Stimulated activated CD8-positive, alpha-beta memory T cell treated with anti-CD3 and anti-CD28 coated beads, Interleukin-15, amount 100 ng/mL, for 1 hour (primary cell): Measurements from ENCODE around the gene FGF18.

Experiments used
- DNase-seq: peaks from one replicate; pipeline ENCODE4 v3.0.0-alpha.2; 2020; ENCODE audit warnings: low read depth

FGF18 gene

DNA sequence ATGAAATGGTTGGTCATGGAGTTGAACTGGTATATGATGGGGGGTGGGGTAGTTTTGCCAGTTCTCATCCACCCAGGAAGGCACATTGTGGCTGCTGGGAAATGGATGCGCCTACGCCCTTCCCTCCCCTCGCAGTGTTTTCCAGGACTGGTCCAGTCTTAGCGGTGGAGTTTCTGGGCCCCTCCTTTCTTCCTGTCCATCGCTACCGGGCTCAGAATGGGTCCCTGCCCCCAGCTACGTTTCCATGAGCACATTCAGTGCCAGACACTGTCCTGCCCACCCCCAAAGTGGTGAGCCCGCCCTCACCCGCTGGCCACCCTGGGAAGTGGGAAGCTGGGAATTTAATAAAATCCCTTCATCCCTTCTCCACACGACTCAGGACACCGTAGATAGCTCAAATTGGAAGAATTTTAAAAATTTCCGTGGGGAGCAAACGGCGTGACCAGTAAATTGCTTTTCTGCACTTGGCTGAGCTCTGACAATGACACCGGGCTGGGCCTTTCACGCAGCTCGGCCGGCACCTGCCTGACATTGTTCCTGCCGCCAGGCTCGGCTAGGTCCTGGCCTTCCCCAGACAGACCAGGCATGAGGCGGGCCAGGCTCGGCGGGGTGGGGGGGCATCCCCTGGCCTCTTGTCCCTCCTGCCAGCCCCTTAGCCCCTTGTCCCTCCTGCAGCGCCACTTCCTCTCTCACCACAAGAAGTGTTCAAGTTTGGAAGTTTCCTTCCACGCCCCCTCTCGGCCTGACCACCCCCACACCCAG lies 3.6 kb downstream of the FGF18 start:
- DNase-seq = no peak

DNA sequence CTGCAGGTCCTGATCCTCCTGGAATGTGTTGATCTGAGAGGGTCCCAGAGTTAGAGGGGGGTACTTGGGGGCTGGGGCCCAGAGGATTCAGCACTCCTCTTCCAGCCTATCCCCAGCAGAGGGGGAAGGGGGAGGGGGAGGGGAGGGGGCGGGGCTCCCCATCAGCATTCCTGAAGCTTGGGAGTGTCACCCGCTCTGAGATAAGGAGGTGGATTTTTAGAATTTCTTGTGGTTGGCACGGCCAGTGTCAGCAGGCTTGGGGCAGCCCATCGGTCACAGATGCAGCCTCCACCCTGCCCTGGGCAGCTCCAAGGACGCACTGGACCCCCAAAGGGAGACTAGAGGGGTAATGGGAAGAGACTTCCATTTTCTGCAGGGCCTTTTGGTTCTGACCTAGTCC lies 5.3 kb downstream of the FGF18 start:
- DNase-seq = no peak

DNA sequence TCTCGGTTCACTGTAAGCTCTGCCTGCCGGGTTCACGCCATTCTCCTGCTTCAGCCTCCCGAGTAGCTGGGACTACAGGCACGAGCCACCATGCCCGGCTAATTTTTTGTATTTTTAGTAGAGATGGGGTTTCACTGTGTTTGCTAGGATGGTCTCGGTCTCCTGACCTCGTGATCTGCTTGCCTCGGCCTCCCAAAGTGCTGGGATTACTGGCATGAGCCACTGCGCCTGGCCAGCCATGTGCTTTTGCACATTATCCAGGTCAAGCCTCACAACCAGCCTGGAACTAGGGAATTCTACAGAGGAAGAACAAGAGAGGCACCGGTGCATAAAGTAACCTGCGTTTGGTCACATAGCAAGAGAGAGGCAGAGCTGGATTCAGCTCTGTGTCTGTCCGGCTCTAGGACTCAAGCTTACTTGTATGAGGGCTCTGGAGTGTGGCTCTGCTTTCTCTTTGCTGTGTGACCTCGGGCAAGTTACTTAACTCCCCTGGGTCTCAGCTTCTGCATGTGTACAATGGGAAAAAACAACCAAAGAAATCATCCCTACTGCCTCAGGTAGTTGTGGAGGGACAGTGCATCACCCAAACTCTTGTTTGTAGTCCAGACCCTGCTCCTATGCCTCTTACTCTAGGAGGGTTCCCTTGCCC lies 6.3 kb downstream of the FGF18 start:
- DNase-seq = no peak

DNA sequence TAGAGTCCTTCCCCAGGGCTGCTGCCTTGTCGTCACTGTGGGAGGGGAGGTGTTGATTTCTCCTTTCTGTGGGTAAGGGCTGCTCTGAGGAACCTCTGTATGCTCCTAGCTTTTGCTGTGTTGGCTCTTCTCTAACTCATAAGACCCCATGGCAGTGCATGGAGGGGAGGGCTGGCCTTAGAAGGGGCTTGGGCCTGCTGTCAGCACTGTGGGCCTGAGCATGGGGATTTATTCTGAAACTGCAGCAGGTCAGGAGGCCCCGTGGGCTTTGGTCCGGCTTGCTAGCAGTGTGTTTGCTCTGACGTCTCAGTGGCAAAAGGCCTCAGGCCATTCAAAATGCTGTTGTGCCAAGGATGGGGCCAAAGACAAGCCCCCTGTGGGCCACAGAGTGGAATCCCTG lies 6.8 kb downstream of the FGF18 start:
- DNase-seq = no peak

DNA sequence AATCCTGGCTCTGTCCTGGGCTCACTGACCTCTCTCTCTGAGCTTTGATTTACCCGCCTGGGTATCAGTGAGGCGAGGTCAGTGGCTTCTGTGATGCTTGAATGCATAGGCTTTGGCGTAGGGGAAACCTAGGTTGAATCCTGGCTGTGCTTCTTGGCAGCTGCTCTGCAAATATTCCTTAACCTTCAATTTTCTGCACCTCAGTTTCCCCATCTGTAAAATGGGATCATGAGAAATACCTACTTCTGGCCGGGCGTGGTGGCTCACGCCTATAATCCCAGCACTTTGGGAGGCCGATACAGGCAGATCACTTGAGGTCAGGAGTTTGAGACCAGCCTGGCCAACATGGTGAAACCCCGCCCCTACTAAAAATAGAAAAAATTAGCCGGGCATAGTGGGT lies 7.2 kb downstream of the FGF18 start:
- no peak for DNase-seq

DNA sequence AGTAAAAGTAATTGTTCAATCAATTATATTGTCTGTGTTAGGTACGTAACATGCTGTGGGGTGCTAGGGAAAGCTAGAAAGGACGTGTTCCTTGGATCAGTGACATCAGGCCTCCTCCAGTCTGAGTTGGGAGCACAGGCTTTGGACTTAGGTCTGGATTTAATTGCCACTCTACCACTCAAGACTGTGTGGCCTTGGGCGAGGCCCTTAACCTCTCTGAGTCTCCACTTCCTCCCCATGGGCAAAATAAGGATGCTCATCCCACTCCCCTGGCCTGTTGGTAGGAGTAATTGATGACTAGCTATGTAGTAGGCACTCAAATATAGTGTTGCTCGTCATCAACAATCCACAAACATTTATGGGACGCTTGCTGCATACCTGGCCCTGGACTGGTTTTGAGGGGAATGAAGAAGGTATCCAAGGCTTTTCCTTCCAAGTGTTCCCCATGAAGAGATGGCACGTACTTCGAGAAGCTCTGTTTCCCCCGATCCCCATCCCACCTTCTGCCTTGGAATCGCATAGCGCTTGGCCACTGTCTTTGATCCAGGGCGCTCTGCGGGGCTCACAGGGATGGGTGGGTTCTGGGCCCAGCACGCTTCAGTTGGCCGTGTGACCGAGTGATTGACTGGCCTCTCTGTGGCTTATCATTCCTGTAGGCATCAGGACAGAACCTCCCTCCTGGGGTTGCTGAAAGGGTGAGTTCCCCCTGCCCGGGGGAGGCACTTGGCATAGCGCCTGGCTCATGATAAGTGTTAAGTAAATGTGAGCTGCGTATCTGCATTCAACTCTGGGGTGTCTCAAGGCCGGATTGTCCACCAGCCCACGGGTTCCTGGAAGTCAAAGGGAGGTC lies 8.1 kb downstream of the FGF18 start:
- no peak for DNase-seq

DNA sequence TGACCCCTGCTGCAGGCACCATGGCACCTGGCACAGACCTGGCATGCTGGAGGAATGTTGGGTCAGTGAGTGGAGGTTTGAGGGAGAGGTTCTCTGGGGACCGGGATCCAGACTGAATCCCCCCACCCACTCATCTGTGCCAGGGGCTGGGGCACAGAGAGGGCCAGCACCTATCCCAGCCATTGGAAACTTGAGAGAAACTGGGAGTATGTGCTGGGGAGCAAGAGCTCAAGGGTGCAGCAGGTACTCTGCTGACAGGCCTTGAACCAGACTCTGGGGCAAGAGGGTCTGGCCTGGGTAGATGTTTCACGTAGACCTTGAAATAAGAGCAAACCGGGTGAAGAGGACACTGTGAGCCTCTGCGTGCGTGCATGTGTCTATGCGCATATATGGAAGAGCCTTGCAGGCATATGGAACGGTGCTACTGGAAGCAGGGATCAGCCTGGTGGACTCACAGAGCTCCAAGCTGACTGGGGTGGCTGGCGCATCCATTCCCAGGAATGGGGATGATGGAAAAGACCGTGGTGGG lies 8.8 kb downstream of the FGF18 start:
- DNase-seq = no peak

DNA sequence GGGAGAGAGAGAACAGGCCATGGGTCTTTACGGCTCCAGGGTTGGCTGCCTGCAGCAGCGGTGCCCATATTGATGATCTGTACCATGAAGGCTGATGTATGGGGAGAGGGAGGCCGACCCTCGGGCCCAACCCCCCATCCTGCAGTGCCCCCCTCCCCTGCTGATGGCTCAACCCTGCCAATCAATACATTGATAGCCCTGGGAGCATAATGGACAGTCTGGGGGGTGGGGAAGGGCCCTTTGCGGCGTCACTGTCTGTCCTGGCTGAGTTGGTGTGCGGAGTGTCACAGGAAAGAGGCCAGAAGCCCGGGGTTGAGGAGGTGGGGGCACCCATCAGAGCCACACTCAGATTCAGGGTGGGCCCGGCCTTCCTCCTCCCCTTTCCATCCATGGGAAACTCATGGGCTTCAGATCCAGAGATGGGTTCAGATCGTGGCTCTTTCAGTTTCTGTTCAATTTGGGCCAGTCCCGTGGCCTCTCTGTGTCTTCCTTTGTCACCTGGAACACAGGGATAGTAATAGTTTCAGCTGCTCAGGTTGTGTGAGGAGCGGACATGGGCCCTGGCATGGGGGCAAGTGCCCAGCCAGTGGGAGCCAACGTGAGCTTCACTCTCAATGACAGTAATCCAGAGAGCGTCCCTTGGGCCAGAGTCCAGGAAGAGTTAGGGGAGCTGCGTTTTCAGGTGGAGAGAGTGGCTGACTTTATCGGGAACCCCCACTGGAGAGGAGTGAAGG lies 9.5 kb downstream of the FGF18 start:
- no peak for DNase-seq

DNA sequence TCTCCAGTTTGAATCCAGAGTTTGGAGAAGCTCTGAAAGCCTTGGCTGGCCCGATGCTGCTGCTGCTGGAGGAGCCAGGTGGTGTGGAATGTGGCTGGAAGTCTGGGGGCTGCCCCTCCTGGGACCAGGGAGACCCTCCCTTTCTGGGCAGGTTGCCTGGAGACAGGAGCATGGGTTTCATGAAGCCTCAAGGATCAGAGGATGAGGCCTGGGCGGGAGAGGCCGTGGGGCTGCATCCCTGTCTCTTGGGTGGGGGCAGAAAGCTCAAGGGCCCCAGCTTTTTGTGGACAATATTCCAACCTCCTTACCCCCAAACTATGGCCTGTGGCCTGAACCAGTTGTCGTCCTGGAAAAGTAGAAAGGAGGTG lies 10.1 kb downstream of the FGF18 start:
- DNase-seq = no peak

DNA sequence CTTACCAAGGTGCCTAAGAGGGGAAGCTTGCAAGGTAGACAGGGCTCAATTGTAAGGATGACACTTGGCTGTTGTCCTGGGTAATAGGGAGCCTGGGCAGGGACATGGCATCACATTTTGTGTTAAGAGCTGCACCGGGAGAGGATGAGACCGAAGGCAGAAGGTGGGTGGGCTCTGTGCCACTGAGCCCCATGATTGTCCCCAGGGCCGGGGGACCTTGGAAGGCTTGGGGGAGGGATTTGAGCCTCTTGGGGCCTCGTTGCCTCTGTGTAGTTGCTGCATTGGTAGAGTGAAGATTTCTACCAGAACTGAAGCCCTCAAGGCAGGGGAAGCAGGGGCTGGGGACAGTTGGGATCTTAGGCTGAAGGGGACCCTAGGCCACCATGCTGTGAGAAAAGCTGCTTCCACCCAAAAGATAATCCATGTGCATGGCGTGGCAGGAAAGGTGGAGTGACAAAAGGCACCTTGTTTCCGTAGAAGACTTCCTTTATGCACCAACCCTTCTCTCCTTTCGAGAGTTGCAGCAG lies 11.9 kb downstream of the FGF18 start:
- DNase-seq = no peak

DNA sequence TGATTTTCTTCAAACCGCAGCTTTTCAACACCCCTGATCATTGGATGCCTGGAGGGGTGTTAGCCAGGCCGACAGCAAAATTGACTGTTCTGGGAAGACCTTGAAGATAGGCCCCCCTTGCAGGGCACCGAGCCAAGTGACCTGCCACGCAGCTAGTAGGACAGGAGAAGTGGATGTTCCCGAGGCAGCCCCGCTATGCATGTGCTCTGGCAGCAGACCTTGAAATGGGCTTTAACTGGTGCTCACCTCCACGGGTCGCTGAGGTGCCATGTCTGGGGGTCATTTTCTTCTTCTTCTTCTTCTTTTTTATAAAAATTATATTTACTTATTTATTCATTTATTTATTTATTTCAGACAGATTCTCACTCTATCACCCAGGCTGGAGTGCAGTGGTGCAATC lies 12.6 kb downstream of the FGF18 start:
- no peak for DNase-seq

DNA sequence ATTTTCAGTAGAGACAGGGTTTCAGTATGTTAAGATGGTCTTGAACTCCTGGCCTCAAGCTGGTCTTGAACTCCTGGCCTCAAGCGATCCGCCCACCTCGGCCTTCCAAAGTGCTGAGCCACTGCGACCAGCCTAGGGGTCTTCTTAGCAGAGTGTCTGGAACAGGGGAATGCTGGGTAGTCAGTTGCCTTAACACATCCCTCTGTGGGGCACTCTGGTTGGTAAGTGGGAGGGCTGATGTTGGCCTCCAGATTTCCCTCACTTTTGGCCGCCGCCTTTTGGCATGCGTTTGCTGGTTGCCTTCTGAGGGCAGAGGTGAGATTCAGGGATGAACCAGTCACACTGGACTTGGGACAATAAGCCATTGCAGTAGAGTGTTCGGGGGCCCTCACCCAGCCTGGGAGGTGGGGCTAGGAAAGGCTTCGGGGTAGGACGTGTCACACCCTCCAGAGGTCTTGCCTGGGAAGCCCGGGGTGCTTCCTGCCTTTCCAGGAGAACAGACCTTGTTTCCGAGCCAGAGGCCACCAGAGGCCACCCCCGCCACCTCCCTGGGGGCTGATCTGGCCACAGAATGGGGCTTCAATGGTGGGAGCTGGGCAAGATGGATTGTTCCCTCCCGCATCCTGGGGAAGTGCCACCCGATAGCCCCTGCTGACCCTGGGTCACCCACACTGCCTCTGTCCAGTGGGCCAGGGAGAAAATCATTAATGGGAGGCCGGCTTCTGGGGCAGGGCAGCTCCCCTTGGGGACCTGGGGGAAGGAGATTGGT lies 13.3 kb downstream of the FGF18 start:
- DNase-seq = no peak

DNA sequence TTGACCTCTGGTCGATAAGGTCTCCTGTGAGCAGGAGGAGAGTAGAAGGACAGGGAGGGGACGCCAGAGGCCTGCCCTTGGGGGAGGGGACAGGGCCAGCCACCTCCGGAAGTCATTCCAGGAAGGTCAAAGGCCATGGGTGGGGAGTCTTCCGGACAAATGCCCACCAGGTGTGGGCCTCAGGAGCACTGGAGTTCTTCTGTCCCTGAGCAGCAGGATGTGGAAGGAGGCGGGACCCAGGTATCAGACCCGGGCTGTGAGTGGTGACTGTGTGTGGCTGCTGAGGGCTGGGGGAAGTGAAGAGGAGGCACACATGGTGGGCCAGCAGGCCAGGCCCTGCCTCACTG lies 13.9 kb downstream of the FGF18 start:
- no peak for DNase-seq

DNA sequence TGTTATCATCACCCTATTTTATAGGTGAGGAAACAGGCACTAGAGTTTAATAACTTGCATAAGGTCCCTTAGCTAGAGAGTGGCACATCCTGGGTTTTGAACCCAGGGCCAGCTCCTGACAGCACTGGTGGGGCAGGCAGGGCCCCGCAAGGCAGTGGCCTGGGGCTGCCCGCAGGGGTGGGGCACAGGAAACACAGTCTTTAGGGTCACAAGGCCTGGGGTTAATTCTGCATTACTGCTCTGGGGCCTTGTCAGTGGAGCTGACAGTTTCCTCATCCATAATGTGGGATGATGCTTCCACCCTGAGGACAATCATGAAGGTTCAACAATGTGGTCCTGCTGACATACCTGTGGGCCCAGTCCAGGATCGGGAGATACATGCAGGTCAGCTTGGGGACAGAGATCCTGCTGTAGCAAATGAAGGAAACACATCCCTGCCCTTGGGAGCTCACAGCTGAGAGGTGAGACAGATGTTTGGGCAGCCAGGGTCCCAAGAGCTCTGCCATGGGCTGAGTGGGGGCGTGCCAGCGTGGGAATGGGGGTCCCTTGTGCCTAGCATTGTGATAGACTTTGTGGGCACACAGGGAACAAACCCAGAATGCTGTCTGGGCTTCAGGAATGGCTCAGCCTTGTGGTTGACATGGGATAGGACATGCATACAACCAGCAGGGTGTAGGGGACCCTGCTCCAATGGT lies 14.7 kb downstream of the FGF18 start:
- DNase-seq = no peak

DNA sequence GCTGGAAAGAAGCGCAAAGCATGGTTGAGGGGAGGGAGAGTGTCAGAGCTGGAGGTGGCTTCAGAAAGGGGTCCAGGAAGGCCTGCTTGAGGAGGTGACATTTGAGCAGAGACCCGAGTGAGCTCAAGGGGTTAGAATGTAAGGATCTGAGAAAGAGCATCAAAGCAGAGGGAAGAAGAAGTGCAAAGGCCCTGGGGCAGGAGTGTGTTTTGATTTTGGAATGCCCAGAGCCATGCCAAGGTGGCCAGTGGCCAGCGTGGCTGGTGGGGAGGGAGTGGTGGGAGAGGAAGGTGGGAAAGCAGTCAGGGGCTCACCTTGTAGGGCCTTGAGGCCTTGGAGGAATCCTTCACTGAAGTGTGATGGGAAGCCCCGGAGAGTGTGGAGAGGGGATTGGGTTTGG lies 15.4 kb downstream of the FGF18 start:
- no peak for DNase-seq

DNA sequence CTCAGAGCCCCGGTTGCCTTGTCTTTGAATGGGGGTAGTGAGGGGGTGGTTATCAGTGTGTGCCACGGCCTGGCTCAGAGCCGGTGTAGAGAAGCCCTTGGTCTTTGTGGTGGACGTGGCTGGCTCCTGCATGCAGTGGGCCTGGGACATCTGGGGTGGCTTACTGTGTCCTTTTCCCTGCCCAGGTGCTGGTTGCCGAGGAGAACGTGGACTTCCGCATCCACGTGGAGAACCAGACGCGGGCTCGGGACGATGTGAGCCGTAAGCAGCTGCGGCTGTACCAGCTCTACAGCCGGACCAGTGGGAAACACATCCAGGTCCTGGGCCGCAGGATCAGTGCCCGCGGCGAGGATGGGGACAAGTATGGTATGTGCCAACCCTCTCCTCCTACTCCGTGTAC lies 16.5 kb downstream of the FGF18 start:
- no peak for DNase-seq

DNA sequence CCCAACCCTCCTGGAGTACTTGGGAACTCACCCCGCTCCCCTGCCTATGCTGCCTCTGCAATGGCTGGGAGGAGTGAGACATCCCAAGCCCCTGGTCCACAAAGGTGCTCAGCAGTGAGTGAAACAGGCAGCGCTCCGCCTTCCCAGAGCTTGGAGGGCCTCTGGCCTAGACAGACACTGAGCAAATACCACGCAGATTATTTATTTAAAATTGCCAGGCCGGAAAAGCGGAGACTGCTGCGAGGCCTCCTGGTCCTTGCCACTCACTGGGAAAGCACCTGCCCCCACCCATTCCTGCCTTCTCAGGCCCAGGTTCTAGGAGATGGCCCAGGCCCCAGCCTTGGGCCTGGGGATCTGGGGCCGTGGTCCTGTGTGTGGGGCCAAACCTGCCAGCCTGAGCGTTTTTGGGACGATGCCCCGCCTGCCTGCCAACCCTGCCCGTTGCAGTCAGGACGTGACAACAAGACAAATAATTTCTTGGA lies 17.4 kb downstream of the FGF18 start:
- no peak for DNase-seq

DNA sequence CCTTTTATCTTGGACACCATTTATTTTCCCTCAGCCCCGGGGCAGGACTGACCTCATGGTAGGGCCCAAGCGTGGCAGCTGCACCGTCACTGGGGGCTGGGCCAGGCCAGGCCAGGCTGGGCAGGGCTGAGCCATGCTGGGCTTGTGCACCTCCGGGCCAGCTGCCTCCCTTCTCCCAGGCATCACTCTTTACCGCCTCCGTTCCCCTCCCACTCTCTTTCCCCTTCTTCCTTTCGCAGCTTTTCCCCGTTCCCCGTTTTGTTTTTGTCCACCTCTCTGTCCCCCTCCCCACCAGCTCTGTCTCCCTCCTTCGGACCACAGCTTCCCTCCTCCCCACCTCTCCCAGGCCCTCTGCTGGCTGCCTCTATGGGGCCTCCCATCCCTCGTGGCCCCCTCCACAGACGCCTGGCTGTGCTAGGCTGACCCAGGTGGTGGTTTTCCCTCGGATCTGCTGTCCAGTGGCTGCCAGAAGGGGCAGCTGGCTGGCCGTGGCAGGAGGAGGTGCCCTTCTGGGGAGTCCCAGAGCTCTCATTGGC lies 17.9 kb downstream of the FGF18 start:
- no peak for DNase-seq

DNA sequence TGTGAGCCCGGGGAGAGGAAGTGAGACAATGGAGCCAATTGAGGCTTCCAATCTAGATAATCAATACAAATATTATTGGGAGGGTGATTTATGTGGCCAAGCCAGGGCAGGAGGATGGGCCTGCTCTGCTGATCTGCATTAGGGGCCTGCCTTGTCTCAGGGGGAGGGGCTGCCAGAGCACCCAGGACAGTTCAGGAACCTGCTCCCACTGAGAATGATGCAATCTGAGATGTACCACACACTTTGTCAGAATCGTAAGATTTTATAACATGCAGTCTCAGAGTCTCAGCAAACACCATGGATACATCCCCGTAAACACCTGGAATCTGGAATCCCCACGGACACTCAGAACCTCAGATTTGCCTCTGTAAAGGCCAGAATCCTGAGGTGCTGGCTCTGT lies 19.3 kb downstream of the FGF18 start:
- DNase-seq = no peak

DNA sequence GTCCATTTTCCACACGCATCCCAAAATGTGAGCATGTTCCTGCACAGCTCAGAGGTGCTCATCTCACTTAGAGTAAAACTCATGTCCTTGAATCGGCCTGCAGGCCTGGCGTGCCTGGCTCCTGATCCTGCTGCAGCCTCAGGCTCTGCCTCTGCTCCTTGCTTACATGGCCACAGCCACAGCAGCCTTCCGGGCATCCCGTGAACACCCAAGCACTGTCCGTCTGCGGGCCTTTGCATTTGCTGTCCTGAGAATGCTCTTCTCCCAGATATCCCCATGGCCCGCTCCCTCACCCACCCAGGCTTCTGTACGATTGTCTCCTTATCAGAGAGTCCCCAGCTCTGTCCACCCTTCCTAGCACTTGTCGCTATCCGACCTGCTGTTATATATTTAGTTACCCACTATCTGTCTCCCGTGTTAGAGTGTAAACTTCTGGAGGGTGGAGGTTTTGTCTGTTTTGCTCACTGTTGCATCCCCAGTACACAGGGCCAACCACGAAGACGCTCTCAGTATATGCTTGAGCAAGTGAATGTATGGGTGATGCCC lies 21.9 kb downstream of the FGF18 start:
- no peak for DNase-seq
